Measurements from ENCODE around the gene ABCB6.

ABCB6 gene

DNA sequence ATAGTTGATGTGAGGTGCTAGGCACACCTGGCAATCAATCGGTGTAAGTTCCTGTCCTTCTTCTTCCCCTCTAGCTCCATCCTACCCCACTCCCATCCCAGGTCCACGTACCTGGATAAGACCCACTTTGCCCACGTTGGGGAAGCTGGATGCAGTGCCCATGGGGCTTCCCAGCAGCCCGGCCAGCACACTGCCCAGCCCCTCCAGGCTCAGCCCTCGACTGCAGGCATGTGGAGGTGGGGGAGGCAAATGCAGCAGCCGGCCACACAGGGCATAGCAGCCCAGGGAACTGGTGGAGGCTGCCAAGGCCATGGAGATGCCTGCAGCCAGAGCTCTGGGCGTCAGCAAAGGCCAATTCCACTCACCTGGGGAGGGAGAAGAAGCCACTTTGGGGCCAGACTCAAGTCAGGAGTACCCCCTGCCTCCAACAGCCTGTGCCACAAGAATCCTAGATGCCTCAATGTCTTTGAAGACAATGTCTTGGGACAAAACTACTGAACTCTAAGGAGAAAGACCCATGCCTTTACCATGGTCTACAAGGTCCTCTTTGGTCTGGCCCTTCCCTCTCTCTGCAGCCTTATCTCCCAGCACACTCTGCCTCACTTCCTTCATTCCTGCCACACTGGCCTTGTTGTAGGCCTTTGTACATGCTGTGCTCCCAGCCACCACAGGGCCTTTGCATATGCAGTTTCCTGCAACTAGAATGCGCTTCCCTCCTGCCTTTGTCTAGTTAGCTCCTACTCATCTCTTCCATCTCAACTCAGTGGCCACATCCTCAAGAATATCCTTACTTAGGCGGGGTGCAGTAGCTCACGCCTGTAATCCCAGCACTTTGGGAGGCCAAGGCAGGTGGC is 53.5 kb downstream of the ABCB6 start:
- no peak for DNase-seq

- DNase-seq, result no peak
Measured at GRCh38 chr2:219163156-219163555, 55.6 kb downstream of the ABCB6 start.

DNA sequence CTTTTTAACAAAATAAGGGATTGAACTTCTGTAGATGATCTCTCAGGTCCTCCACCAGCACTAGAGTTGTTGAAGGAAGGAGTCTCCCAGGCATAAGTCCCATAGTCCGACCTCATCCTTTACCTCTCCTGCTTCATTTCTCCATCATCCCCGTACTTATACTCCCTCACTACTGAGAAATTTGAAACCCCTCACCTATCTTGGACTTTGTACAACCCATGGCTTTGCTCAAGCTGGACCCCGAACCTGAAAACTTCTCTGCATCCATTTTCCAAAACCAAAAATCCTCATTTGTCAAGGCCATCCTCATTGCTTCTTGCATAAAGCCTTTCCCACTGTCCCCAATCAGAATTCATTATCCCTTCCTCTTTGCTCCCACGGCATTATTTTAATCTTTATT is 57.7 kb downstream of the ABCB6 start:
- no peak for DNase-seq

DNA sequence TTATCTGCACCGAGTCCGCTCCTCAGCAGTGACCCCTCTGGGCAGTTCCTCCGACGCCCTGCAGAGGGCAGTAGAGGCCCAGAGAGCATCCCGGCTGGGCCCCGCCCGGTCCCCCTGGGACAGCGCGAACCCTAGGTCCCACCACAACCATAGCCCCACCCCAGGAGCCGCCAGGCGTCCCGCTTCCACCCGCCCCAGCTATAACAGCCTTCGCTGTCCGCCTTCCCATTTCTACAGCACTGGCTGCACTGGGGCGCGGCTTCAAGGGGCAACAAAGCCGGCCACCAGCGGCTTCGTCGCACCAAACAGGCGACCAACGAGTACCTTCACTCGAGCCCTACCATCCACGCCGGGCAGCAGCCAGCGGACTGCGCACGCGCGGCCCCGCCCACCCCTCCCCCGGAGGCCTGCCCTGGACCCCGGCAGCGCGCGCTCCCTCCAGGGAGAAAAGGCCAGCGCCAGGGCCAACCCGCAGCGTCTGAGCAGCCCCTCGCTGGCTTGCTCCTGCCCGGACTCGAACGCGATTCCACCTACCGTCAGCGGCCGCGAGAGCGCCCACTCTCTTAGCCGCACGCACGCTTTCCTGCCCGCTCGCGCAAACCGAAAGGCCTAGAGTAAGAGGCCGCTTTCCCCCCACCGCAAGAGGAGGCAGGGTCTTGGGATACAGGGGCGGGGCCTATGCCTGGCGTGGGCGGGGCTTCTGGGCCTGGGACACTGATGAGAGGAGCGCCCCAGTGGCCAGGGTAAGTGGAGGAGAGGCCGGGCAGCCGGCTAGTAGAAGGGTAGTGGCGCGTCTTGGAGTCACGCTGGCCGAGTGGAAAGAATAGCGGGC is 58.4 kb downstream of the ABCB6 start, which contains the start of gene NHEJ1:
NHEJ1 (minus strand) TSS at position 630 of the 832 bp plus-strand sequence. CDS start 2,453 bp downstream, outside the sequence.
- peak; percentile 97 for DNase-seq
